Skeletal muscle cell (primary cell): ENCODE data around the gene HRAS.

Experiments used
- DNase-seq: peaks from one replicate; pipeline ENCODE4 v3.0.0-alpha.2; 2010; ENCODE audit warnings: low read depth
- H3K4me3 ChIP-seq: 2 replicates; pipeline ENCODE4 v1.5.1; 2011; ENCODE audit warnings: low read depth, mild to moderate bottlenecking, control low read depth, low read length, moderate library complexity

Gene HRAS

DNA sequence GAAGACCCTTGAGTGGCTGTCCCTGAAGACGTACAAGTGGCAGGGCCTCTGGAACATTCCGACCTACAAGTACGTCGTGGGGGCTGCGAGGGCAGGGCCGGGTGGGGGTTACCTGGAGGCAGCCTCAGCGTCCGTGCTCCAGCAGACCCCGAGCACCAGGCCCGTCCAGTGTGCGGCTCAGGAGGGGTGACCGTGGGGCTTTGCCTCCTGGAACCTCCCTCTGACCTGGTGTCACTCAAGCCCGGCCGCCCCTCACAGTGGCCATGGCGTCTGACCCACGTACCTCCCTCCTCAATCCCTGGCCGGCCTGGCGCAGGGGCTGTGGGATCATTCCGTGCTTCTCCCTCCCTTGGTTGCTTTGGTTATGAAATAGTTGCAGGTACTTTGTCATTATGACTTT is 46.8 kb downstream of the HRAS start:
- no peak for DNase-seq
- H3K4me3 ChIP-seq, result no peak overlapping the region

DNA sequence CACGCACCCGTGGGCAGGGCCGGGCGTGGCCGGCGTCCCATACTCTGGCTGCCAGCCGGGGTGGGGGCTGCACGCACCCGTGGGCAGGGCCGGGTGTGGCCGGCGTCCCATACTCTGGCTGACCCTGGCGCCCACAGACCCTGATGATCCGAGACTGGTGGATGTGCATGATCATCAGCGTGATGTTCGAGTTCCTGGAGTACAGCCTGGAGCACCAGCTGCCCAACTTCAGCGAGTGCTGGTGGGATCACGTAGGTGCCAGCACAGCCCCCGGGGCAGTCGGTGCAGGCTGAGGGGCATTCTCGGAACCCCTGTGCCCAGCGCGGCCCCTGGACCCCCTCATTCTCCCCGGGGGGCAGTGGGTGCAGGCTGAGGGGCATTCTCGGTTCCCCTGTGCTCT is 47.3 kb downstream of the HRAS start:
- no peak overlapping the region for H3K4me3 ChIP-seq
- DNase-seq, result no peak

DNA sequence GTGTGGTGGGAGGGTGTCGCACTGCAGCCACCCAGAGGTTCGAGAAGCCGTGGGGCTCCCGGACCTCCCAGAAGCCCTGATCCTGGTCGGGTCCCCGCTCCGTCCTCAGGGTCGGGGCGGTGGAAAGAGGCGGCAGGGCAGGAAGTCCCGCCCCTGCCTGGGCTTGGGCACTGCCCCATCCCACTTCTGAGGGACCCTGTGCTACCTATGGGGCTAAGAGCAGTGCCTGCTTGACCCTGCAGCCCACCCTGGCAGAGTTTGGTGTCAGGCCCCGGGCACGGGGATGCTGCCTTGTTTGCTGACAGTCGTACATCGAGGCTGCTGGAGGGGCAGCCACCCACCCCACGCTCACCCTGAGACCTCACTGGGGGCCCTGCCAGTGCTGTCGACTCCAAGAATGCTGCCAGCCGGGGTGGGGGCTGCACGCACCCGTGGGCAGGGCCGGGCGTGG is 47.8 kb downstream of the HRAS start:
- H3K4me3 ChIP-seq, result no peak overlapping the region
- DNase-seq, result no peak

DNA sequence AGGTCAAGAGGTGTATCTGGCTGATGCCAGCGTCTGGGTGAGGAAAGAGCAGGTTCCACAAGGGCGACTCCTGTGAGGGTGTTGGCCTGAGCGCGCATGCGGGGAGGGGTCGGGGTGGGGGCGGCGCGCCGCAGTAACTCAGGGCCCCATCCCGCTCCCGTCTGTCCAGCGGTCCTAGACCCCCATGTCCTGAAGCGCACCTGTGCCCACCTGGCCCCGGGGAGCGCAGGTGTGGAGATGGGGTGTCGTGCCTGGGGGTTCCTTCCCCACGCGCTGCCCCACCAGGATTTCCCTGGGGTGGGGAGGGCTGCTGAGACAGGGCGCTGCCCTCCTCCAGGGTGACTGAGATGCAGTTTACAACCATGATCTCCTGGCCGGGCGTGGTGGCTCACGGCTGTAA is 49.2 kb downstream of the HRAS start:
- H3K4me3 ChIP-seq, result no peak overlapping the region
- DNase-seq, result no peak

DNA sequence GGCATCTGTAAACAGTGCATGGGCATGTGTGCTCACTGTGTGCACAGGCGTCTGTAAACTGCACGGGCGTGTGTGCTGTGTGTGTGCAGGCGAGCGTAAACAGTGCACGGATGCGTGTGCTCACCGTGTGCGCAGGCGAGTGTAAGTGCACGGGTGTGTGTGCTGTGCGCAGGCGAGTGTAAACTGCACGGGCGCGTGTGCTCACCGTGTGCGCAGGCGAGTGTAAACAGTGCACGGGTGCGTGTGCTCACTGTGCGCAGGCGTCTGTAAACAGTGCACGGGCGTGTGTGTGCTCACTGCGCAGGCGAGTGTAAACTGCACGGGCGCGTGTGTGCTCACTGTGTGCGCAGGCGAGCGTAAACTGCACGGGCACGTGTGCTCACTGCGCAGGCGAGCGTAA is 50.8 kb downstream of the HRAS start:
- no peak for DNase-seq
- no peak overlapping the region for H3K4me3 ChIP-seq
